Body of pancreas (tissue), 4 donors: ENCODE measurements around the gene NOTCH3. TPM values are rescaled to one million over a fixed set of nuclear protein-coding genes. Genes with fewer than 3 reads are reported as not detected.

Source experiments
- ATAC-seq: fragments of 150-250 bp; one replicate; pipeline ENCODE4 v1.9.1; 2016
- DNase-seq, 4 donors: peaks; one replicate each; pipeline ENCODE4 v3.0.0-alpha.2; 2019
- H3K27ac ChIP-seq, 4 donors: fragments of 200-600 bp; sonication (generic); 1 replicate in 3 of 4; 2 replicates in 1 of 4; pipeline versions ENCODE4 v1.5.1 to v1.6.1; 2016 to 2019; ENCODE audit warnings: mild to moderate bottlenecking in 1 of 4, mixed read lengths in 1 of 4, moderate library complexity in 1 of 4
- H3K27me3 ChIP-seq, 2 donors: fragments of 200-600 bp; sonication (generic); one replicate each; pipeline ENCODE4 v1.6.0; 2016; ENCODE audit warnings: mild to moderate bottlenecking in 1 of 2
- H3K36me3 ChIP-seq, 2 donors: fragments of 200-600 bp; sonication (generic); replicated peaks in 1 of 2; 2 replicates each; pipeline ENCODE4 v1.5.1; 2016; ENCODE audit warnings: low read depth in 2 of 2; ENCODE audit not compliant: insufficient read depth in 1 of 2
- H3K4me1 ChIP-seq: fragments of 200-600 bp; sonication (generic); one replicate; pipeline ENCODE4 v1.6.0; 2016
- H3K4me3 ChIP-seq, 2 donors: fragments of 200-600 bp; sonication (generic); 1 replicate in 1 of 2; 2 replicates in 1 of 2; pipeline ENCODE4 v1.5.1; 2016 to 2019
- H3K9me3 ChIP-seq, 3 donors: fragments of 200-600 bp; sonication (generic); 1 replicate in 2 of 3; 2 replicates in 1 of 3; pipeline ENCODE4 v1.5.1; 2016
- CTCF ChIP-seq, 7 experiments: fragments of 450-650 bp in 4 of 7; fragments of 200-600 bp in 3 of 7; sonication (generic) in 3 of 7; IDR thresholded peaks; one replicate each; pipeline ENCODE4 v1.5.1; 2016 to 2019; ENCODE audit warnings: antibody characterized with exemption in 7 of 7
- POLR2A ChIP-seq, 3 donors: fragments of 450-650 bp; IDR thresholded peaks; one replicate each; pipeline ENCODE4 v1.6.1; 2016; ENCODE audit warnings: antibody characterized with exemption in 3 of 3, mild to moderate bottlenecking in 2 of 3
- WGBS, 2 donors: methylation state at CpG; one replicate each; pipeline ENCODE4 v1.1.5; 2017; 5-methylcytosine and 5-hydroxymethylcytosine counted together
- intact Hi-C: fragments of 100-400 bp; cut with DNase I; formaldehyde crosslinking; loops from one replicate; pipeline ENCODE4 v1.15.1; 2023
- total RNA-seq, 2 donors: library from RNA; depleted of rRNA; stranded (reverse); fragments of >200 nt; gene quantifications; one replicate each; pipeline ENCODE4 v1.1.0, GENCODE V29; 2016

The NOTCH3 gene
- total RNA-seq, 2 donors from 2014 or later, result 20.2 to 33.9 TPM

- Histone ChIP-seq H3K27ac (peak overlapping the region in 1 of 4 donors; percentile 91), H3K4me3 (no peak overlapping the region), H3K36me3 (peaks cover 0 to 16% of the 10 kb centered on the region in 2 donors), H3K4me1 (peaks cover 18% of the 10 kb centered on the region), H3K9me3 (no peaks in the 10 kb centered on the region), H3K27me3 (no peaks in the 10 kb centered on the region)
- no peak for TF ChIP-seq CTCF (IDR thresholded peaks at IDR 0.05)
- TF ChIP-seq POLR2A (IDR thresholded peaks at IDR 0.05), result no peak
- no peak for ATAC-seq
- intact Hi-C loops, result no loop called here
- DNase-seq, result no peak
- WGBS, 2 donors, result 93 to 94% methylated on average over 21 to 22 of the region's 22 CpGs
These were observed 77.5 kb downstream of the NOTCH3 start for GRCh38 chr19:15123031-15123890.

GRCh38 chr19:15122331-15123030 is 78.3 kb downstream of the NOTCH3 start:
- Histone ChIP-seq H3K36me3 (peaks cover 0 to 24% of the 10 kb centered on the region in 2 donors), H3K27ac (no peak overlapping the region), H3K9me3 (no peaks in the 10 kb centered on the region), H3K27me3 (no peaks in the 10 kb centered on the region), H3K4me3 (no peak overlapping the region), H3K4me1 (peaks cover 18% of the 10 kb centered on the region)
- no peak for DNase-seq
- intact Hi-C loops, result no loop called here
- no peak for ATAC-seq
- TF ChIP-seq POLR2A (IDR thresholded peaks at IDR 0.05) (no peak), CTCF (IDR thresholded peaks at IDR 0.05) (no peak)
- 93 to 97% methylated on average over 14 to 21 of the region's 21 CpGs for WGBS, 2 donors

GRCh38 chr19:15120135-15121026 is 80.4 kb downstream of the NOTCH3 start:
- Histone ChIP-seq H3K9me3 (no peaks in the 10 kb centered on the region), H3K27ac (no peak overlapping the region), H3K36me3 (peaks cover 0 to 30% of the 10 kb centered on the region in 2 donors), H3K4me1 (peaks cover 18% of the 10 kb centered on the region), H3K27me3 (no peaks in the 10 kb centered on the region), H3K4me3 (no peak overlapping the region)
- ATAC-seq (no peak), DNase-seq (no peak)
- 95 to 97% methylated on average over 13 to 14 of the region's 14 CpGs for WGBS, 2 donors
- TF ChIP-seq POLR2A (IDR thresholded peaks at IDR 0.05) (no peak), CTCF (IDR thresholded peaks at IDR 0.05) (no peak)
- intact Hi-C loops, result no loop called here

GRCh38 chr19:15118789-15119494 is 81.9 kb downstream of the NOTCH3 start:
- DNase-seq (no peak), ATAC-seq (no peak)
- Histone ChIP-seq H3K36me3 (peaks cover 0 to 30% of the 10 kb centered on the region in 2 donors), H3K9me3 (no peaks in the 10 kb centered on the region), H3K4me3 (no peak overlapping the region), H3K27ac (no peak overlapping the region), H3K4me1 (peaks cover 6% of the 10 kb centered on the region), H3K27me3 (no peaks in the 10 kb centered on the region)
- intact Hi-C loops, result no loop called here
- WGBS, 2 donors, result 94 to 96% methylated on average over 16 to 19 of the region's 20 CpGs
- no peak for TF ChIP-seq POLR2A (IDR thresholded peaks at IDR 0.05)
